Measurements from ENCODE around the gene PRRX1.

The PRRX1 gene

DNA sequence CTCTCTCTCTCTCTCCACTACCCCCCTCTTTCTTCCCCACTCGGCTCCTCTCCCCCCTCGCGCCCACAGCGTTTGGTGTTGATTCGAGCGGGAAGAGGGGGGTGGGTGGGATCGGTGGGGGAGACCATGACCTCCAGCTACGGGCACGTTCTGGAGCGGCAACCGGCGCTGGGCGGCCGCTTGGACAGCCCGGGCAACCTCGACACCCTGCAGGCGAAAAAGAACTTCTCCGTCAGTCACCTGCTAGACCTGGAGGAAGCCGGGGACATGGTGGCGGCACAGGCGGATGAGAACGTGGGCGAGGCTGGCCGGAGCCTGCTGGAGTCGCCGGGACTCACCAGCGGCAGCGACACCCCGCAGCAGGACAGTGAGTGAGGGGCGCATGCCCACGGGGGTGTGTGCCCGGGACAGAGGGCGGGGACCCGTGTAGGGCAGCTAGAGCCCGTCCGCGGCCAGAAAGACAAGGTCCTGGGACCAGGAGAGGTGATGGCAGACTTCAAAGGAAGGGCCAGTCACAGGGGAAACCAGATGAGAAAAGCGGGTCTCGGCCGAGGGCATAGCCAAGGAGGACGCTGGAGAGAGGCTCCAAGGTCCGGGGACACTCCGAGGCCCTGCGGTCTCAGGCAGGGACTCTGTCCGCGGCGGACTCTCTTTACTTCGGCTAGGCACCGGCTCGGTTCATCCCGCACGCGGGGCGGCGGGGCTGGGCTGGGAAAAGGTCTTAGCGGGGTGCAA is at the start of gene PRRX1:
Gene PRRX1, plus strand, starts transcription at position 39 of the 735 bp plus-strand sequence. Its CDS starts 88 bp downstream, at position 127.
- DNase-seq, result no peak

- no peak for DNase-seq
These were observed 46.2 kb upstream of the PRRX1 start for GRCh38 chr1:170617591-170618330.

DNA sequence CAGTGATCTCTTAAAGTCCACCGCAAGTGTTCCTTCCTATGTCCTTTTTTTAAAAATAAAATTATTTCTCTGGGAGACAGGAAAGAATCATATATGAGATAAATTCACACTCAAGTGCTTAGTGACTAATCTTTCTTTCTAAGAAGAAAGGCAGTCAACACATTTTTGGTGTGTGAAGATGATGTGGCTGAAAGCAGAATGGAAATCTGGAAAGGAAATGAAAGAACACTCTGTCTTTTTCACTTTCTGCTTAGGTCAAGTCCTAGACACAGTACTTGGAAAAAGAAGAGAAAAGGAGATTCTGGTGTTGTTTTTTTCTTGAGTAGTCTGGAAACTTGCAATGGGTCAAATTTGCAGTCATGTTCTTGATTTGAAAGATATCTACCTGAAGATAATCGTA is 45.5 kb upstream of the PRRX1 start:
- DNase-seq, result peak; percentile 4

- DNase-seq, result no peak
These were observed 44.5 kb upstream of the PRRX1 start for GRCh38 chr1:170619241-170620028.

- DNase-seq, result no peak
These were observed 43.8 kb upstream of the PRRX1 start for GRCh38 chr1:170620164-170620563.

DNA sequence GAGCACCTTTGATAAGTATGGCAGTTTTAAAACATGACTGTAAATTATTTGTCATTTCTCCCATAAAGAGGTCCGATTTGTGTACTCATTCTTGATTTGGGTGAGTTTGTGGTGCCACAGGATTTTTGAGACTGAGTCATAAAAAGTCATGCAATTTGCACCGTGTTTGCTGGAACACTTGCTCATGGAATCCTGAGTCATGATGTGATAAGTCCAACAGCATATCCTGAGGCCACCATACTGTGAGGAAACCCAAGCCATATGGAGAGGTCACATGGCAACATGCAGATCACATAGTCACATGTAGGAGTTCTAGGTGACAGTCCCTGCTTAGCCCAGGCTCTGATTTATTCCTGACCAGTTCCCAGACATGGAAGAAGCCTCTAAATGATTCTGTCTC is 40.8 kb upstream of the PRRX1 start:
- no peak for DNase-seq

DNA sequence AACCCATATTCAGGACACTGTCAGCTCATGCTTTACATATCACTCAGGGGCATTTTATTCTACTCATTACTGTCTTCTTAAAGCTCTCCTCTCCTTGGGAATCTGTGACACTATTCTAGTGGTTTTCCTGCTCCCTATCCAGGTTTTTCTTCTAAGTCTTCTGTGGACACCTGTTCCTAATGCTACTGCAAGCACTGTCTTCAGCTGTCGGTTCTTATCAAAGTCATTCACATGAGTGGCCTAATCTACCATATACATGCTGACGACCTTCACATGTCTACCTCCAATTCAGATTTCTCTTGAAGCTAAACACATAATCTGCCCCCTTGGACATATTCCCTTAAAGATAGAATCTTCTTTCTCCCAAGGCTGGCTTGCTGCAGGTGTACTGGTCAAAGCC is 39.8 kb upstream of the PRRX1 start:
- DNase-seq, result no peak

- DNase-seq, result no peak
These were observed 33.0 kb upstream of the PRRX1 start for GRCh38 chr1:170630977-170631376.

DNA sequence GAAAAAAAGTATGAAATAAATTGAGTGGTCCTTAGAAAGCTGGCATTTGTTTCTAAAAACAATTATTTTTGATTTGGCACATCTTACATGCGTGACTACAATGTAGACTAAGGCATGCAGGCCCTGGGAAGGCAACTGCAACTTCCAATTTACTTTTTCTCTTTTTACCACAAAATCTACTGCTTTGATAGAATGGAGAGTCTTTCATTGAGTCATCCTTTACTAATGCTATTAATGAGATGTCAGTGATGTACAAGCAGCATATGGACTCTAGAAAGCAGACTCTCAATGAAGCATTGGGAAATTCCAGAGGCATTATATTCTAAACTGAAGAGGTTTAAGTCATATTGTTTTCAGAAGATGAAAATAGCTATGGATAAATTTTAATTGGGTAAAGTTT is 29.6 kb upstream of the PRRX1 start:
- DNase-seq, result no peak

DNA sequence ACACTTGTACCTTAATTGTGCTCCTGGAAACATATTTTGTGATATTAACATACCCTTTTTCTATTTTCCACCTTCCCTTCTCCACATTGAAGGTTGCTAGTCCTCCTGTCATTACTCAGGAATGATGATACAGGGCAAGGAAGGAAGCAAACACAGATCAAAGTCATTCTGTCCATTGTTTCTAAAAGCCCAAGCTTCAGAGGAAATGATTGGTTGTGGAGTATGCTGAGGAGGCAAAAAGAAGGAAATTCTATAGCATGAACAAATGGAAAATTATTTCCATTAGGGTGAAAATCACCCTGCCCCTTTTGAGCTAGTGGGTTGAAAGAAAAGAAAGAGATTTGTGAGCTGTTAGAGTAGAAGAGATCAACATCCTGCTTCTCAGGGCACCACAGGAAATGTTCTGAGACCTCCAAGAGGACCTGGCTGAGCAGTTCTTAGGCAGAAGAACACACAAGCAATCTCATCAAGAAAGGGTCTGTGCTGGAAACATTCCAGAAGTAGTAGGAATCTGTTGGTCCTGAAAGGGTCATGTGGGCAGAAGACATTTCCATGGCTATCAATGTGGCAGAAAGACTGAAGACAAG is 29.0 kb upstream of the PRRX1 start:
- DNase-seq, result no peak

GRCh38 chr1:170640581-170640980 is 23.4 kb upstream of the PRRX1 start:
- no peak for DNase-seq

DNA sequence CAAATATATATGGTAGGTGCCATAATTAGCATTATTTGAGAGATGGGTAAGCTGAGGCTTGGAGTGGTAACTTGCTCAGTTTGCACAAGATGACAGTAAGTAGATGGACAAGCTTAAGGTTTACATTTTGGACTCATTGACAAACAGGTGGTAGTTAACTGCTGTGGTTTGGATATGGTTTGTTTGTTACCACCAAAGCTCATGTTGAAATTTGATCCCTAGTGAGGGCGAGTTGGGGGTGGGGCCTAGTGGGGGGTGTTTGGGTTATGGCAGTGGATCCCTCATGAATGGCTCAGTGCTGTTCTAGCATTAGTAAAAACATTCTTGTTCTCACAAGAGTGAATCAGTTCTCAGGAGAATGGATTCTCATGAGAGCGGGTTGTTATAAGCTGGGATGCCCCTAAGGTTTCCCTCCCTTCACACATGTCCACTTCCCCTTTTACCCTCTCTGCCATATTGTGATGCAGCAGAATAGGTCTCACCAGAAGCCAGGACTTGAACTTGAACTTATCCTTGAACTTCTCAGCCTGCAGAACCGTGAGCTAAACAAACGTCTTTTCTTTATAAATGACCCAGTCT is 6.6 kb upstream of the PRRX1 start:
- DNase-seq, result no peak

- no peak for DNase-seq
These were observed 4.4 kb upstream of the PRRX1 start for GRCh38 chr1:170659399-170660035.

- DNase-seq, result no peak
These were observed 3.6 kb upstream of the PRRX1 start for GRCh38 chr1:170660281-170660713.

- DNase-seq, result no peak
These were observed 2.9 kb upstream of the PRRX1 start for GRCh38 chr1:170660871-170661645.

- no peak for DNase-seq
These were observed 2.1 kb upstream of the PRRX1 start for GRCh38 chr1:170661646-170662411.

DNA sequence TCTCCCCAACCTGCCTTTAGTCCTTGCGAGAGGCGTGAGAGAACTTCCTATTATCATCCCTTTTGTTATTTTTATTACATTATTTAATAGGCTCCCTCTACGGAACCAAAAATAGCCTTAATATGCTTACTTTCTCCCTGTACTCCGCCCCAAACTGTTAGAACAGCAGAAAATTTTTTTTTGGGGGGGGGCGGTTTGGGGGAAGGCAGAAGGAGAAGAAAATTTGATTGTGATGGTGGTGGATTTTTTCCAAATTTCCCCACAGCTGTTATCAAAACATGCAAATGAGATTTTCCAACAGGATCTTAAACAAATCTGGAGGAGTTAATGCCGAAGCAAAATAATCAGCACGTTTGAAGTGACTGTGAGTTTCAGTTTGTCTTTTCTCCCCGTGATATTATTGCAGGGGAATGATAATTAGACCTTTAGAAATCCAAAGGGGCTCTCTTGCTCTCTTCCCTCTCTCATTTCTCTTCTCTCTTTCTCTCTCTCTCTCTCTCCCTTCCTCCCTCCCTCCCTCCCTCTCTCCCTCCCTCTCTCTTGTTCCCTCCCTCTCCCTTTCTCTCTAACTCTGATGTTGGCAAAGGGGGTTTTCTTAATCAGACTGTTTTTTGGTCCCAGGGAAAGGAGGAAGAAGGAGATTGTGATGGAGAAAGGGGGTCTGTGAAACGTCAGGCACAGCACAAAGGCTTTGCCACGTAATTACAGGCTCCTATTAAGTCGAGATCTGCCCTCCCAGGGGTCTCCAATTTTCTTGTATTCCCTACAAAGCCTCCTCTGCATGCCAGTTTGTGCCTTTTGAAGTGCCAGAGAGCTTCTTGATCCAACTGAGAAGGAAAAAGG is 1.1 kb upstream of the PRRX1 start:
- no peak for DNase-seq

- DNase-seq, result no peak
These were observed 383 bp upstream of the PRRX1 start for GRCh38 chr1:170663404-170664092.

Data from activated CD4-positive, alpha-beta T cell treated with anti-CD3 and anti-CD28 coated beads, Interleukin-10, Interleukin-2, amounts not matched to agents 100 ng/mL and 50 ng/mL, durations not matched to agents 16 hours and 8 hours (primary cell).